IPS-20b (cell line): ENCODE data around the gene CPVL.

Source experiments
- H3K27ac ChIP-seq: one replicate; pipeline ENCODE4 v1.5.1; 2013; ENCODE audit warnings: low read length
- H3K27me3 ChIP-seq: 2 replicates; pipeline ENCODE4 v1.6.1; 2013; ENCODE audit warnings: mild to moderate bottlenecking, low read length, inconsistent platforms; ENCODE audit not compliant: insufficient read depth
- H3K36me3 ChIP-seq: 2 replicates; pipeline ENCODE4 v1.6.1; 2013; ENCODE audit warnings: low read depth, mild to moderate bottlenecking, inconsistent platforms, low read length, moderate library complexity; ENCODE audit not compliant: insufficient read depth
- H3K4me1 ChIP-seq: 2 replicates; pipeline ENCODE4 v1.6.1; 2013; ENCODE audit warnings: mild to moderate bottlenecking, control low read depth, inconsistent platforms, low read length, moderate library complexity; ENCODE audit not compliant: insufficient read depth
- H3K4me3 ChIP-seq: 2 replicates; pipeline ENCODE4 v1.5.1; 2013; ENCODE audit warnings: mild to moderate bottlenecking, low read length, inconsistent platforms
- H3K9ac ChIP-seq: 2 replicates; pipeline ENCODE4 v1.6.1; 2013; ENCODE audit warnings: low read depth, mild to moderate bottlenecking, inconsistent platforms, low read length, moderate library complexity
- H3K9me3 ChIP-seq: 2 replicates; pipeline ENCODE4 v1.6.1; 2013; ENCODE audit warnings: mild to moderate bottlenecking, low read depth, low read length, inconsistent platforms; ENCODE audit not compliant: insufficient read depth

The CPVL gene

GRCh38 chr7:28956608-28957063 is 189.7 kb downstream of the CPVL start:
- peak overlapping the region; percentile 39; the same call in 1 of the 2 replicates for H3K9ac ChIP-seq
- peaks cover 55% of the 10 kb centered on the region for H3K27me3 ChIP-seq
- H3K4me1 ChIP-seq = peaks cover 13% of the 10 kb centered on the region; the same call in 1 of the 2 replicates
- H3K9me3 ChIP-seq = no peaks in the 10 kb centered on the region
- H3K4me3 ChIP-seq = peak overlapping the region; percentile 66; the same call in 1 of the 2 replicates
- H3K36me3 ChIP-seq = no peaks in the 10 kb centered on the region
- H3K27ac ChIP-seq = no peak overlapping the region

GRCh38 chr7:28955718-28956607 is 190.4 kb downstream of the CPVL start:
- no peaks in the 10 kb centered on the region for H3K36me3 ChIP-seq
- H3K27me3 ChIP-seq = peaks cover 55% of the 10 kb centered on the region
- H3K4me3 ChIP-seq = peak overlapping the region; percentile 66; the same call in 1 of the 2 replicates
- peak overlapping the region; percentile 39; the same call in 1 of the 2 replicates for H3K9ac ChIP-seq
- H3K27ac ChIP-seq = no peak overlapping the region
- no peaks in the 10 kb centered on the region for H3K9me3 ChIP-seq
- peaks cover 12% of the 10 kb centered on the region; the same call in 1 of the 2 replicates for H3K4me1 ChIP-seq

GRCh38 chr7:28955356-28955717 is 191.0 kb downstream of the CPVL start:
- H3K27me3 ChIP-seq = peaks cover 53% of the 10 kb centered on the region
- H3K9ac ChIP-seq = no peak overlapping the region
- H3K36me3 ChIP-seq = no peaks in the 10 kb centered on the region
- peaks cover 12% of the 10 kb centered on the region; the same call in 1 of the 2 replicates for H3K4me1 ChIP-seq
- H3K4me3 ChIP-seq = peak overlapping the region; percentile 10; the same call in 1 of the 2 replicates
- no peaks in the 10 kb centered on the region for H3K9me3 ChIP-seq
- H3K27ac ChIP-seq = no peak overlapping the region

- Histone ChIP-seq H3K4me1 (peaks cover 12% of the 10 kb centered on the region; the same call in 1 of the 2 replicates), H3K36me3 (no peaks in the 10 kb centered on the region)
These were observed 191.4 kb downstream of the CPVL start for GRCh38 chr7:28954946-28955345.

GRCh38 chr7:28954471-28954870 is 191.9 kb downstream of the CPVL start:
- Histone ChIP-seq H3K27ac (no peak overlapping the region), H3K36me3 (no peaks in the 10 kb centered on the region), H3K4me1 (peaks cover 12% of the 10 kb centered on the region; the same call in 1 of the 2 replicates), H3K9me3 (no peaks in the 10 kb centered on the region), H3K27me3 (peaks cover 44% of the 10 kb centered on the region), H3K4me3 (peak overlapping the region; percentile 24; the same call in 1 of the 2 replicates), H3K9ac (no peak overlapping the region)

More at GRCh38 chr7:28954946-28955345, 191.4 kb downstream of the CPVL start:
- Histone ChIP-seq H3K9me3 (no peaks in the 10 kb centered on the region), H3K27me3 (peaks cover 49% of the 10 kb centered on the region), H3K4me3 (peak overlapping the region; percentile 24; the same call in 1 of the 2 replicates), H3K9ac (no peak overlapping the region), H3K27ac (no peak overlapping the region)

GRCh38 chr7:28953633-28954032 is 192.7 kb downstream of the CPVL start:
- Histone ChIP-seq H3K27ac (no peak overlapping the region), H3K27me3 (peaks cover 36% of the 10 kb centered on the region), H3K9ac (no peak overlapping the region), H3K4me3 (no peak overlapping the region), H3K9me3 (no peaks in the 10 kb centered on the region), H3K4me1 (peaks cover 8% of the 10 kb centered on the region; the same call in 1 of the 2 replicates), H3K36me3 (no peaks in the 10 kb centered on the region)
